ENCODE measurements around the gene EHD4.
A peak's percentile ranks its signal among the peaks of the same experiment; 100 is the strongest.

EHD4 gene

GRCh38 chr15:41994772-41995475 is 22.6 kb upstream of the EHD4 start:
- DNase-seq (ENCODE audit: low read depth in 2 of 2) = no peak

DNA sequence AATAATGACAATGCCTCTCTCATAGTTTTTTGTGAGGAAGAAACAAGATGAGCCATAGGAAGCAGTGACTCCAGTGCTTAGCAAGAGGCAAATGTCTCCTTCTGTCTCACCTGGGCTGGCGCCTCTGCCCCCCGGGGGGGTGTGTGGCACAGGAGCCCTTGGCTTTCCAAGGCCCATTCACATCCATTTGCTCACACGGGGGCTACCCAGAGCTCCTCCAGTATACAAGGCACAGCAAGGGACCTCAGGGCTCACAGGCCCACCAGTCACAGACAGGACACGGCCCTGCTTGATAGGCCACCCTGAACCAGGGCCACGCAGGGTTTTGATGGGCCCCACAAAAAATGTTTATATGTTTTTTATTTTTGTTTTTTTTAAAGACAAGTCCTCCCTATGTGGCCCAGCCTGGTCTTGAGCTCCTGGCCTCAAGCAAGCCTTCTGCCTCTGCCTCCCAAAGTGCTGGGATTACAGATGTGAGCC is 21.9 kb upstream of the EHD4 start:
- DNase-seq (ENCODE audit: low read depth in 2 of 2) = no peak

DNA sequence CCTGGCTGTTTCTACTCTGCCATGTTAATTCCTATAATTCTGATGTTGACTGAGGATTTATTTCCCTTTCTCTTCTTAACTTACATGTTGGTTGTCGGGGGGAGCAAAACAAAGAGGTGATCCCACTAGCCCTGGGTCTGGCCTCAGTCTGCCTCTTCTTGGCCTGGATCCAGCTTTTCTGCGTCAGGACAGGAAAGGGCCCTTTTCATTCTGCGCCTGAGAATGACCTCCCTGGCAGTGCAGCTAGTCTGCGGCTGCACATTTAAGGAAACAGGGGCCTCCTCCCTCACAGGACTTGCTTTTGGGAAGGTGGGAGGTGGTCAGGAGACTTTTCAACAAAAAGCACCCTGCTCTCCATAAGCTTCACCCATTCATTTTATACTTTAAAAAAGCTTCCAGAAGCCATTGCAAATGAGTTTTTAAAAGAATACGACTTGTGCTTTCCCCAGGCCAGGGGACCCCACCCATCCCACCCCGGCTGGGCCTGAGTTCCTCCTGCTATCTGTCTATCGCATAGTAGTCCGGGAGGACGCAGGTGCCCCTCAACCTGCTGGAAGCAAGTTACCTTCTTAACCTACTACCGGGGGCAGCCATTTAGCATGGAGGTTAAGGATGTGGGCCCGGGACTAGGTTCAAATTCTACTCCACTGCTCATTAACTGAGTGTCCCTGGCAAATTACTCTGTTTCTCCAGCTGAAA is 21.3 kb upstream of the EHD4 start:
- DNase-seq (ENCODE audit: low read depth in 2 of 2) = no peak

DNA sequence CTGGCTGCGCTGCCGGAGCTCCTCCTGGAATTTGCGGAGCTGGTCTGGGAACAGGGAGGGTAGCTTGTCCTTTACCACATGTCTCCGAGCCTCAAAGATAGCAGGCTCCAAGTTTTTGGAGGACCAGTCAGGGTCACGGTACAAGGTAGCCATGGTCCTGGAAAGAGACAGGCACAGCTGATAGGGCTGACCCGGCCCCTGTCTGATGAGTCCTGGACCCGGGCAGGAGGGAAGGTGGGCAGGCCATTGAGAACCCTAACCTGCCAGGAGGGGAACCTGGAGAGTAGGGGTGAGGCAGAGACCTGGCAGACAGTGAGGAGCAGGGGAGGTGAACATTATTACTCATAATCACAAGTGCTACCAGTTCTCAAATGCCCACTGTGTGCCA is 20.4 kb upstream of the EHD4 start:
- no peak for DNase-seq (ENCODE audit: low read depth in 2 of 2)

GRCh38 chr15:41992151-41992802 is 19.9 kb upstream of the EHD4 start:
- DNase-seq (ENCODE audit: low read depth in 2 of 2) = no peak

GRCh38 chr15:41990691-41991090 is 18.3 kb upstream of the EHD4 start:
- DNase-seq (ENCODE audit: low read depth in 2 of 2) = no peak

DNA sequence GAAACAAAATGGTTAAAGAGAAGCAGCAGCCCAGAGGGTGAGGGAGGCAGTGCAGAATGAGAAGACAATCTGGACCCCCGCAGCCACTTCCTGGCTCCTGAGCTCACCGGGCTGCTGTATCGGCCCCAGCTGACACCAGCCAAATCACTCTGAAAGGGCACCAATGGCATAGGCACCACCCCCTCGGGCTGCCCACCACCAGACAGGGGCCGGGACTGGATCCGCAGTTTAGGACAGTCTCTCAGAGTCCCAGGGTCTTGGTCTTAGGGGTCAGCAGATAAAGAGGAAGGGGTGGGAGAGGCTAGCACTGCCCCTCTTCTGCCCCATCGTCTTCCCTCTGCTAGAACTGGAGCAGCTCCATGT is 17.9 kb upstream of the EHD4 start:
- DNase-seq (ENCODE audit: low read depth in 2 of 2) = no peak

GRCh38 chr15:41989573-41990242 is 17.4 kb upstream of the EHD4 start:
- peak; percentile 77 to 87 for DNase-seq (ENCODE audit: low read depth in 2 of 2)

DNA sequence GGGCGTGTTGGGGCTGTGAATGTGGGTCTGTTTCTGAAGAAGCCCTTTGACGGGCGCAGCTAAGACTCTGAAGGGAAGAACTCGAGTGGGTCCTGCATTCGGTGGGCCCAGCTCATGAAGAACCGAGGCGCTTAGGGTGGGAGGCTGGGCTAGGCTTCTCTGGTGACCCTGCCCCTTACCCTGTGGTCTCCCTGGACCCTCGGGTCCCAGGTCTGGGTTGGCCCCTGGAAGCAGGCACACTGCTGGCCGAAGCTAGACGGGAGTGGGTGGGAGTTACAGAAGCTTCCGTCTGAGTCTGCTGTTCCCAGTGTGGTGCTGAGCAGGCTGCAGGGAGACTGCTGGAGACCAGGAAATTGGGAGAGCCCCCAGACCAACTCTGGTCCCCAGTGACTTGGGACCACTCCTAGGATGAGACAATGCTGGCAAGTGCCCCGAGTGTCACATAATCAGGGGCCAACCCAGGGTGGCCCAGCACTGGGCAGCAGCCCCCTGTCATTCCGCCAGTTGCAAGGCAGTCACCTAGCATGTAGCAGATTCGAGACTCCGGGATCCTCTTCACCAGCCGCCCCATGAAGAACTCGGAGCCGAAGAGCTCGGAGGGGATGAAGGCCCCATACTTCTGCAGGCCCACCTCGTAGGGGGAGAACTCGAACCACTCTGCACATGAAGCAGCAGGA is 16.7 kb upstream of the EHD4 start:
- DNase-seq (ENCODE audit: low read depth in 2 of 2) = no peak

DNA sequence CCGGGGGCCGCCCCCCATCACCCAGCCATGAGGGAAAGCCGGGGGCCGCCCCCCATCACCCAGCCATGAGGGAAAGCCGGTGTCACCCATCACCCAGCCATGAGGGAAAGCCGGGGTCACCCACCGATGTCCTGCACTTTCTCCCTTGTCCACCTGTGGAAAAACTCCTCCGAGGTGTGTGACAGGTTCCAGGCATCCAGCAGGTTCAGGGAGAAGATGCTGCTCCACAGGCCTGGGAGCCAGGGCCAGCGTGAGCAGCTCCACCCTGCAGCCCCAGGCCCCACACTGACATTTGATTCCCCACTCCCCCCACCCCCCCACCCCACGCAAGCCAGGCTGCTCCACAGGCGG is 15.5 kb upstream of the EHD4 start:
- no peak for DNase-seq (ENCODE audit: low read depth in 2 of 2)

DNA sequence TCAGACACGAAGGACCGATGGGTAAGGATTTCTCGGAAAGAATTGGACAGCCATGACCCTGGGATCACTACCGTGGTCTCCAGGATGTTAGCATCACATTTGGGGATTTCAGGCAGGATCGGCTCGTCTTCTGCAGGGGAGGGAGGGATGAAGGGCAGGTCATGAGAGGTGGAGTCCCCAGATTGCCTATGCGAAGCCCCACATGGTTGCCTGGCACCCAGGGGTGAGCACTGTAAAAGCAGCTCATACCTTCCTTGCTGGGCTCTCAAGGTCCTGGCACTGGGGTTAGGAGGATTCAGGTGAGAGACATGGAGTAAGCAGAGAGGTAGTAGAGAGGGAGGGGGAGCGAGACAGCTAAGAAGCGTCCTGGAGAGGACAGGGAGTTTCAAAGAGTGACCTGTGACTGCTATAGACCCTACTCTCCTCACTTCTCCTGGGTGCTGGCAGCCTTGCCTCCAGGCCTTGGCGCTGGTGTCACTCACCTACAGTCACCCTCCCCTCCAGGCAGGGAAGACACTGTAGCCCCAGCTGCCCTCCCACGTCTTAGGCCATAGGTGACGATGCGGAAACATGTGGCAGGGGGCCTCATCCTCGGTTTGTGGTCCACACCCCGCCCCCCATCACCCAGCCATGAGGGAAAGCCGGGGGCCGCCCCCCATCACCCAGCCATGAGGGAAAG is 15.0 kb upstream of the EHD4 start:
- DNase-seq (ENCODE audit: low read depth in 2 of 2) = no peak

DNA sequence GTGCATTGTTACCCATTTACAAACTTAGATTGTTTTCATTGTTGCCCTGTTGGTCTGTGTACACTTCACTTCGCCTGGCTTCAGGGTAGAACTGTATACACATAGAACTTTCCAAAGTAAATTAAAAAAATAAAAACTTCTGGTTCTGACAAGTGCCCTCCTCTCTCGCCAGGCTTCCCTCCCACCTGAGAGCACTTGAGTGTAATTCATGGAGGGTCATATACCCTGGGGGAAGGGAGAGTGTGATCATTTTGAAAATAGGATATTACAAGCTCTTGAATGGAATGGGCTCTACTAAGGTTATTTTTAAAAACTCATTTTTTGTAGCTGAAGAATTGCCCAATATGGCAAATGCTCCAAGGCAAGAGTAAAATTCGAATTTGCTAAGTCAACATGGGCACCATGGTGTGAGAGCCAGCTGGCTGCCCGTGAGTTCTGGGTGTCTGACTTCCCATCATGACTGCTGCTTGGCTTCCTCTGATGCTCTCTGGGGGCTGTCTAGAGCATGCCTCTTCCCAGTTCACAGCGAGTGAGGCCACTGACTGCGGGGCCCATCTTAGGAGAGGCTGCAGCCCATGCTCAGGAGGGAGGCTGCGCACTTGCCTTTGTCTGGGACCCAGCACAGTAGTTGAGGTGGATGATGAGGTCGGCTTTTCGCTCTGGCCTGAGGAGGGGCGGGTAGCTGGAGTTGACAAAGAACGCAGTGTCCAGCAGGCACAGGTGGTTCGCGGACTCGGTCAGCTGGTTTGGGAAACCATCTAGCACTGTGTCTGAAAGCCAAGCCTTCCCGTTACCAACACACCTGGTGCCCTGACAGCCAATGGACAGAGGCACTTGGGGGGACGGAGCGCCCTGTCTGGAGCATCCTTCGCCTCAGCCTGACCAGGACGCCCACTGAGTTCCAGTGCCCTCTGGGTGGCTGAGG is 13.1 kb upstream of the EHD4 start:
- no peak for DNase-seq (ENCODE audit: low read depth in 2 of 2)

GRCh38 chr15:41984622-41985021 is 12.3 kb upstream of the EHD4 start:
- DNase-seq (ENCODE audit: low read depth in 2 of 2) = no peak

- DNase-seq (ENCODE audit: low read depth in 2 of 2) = no peak
Observed at GRCh38 chr15:41983621-41984571, 11.5 kb upstream of the EHD4 start.

- no peak for DNase-seq (ENCODE audit: low read depth in 2 of 2)
Observed at GRCh38 chr15:41983221-41983620, 10.9 kb upstream of the EHD4 start.

DNA sequence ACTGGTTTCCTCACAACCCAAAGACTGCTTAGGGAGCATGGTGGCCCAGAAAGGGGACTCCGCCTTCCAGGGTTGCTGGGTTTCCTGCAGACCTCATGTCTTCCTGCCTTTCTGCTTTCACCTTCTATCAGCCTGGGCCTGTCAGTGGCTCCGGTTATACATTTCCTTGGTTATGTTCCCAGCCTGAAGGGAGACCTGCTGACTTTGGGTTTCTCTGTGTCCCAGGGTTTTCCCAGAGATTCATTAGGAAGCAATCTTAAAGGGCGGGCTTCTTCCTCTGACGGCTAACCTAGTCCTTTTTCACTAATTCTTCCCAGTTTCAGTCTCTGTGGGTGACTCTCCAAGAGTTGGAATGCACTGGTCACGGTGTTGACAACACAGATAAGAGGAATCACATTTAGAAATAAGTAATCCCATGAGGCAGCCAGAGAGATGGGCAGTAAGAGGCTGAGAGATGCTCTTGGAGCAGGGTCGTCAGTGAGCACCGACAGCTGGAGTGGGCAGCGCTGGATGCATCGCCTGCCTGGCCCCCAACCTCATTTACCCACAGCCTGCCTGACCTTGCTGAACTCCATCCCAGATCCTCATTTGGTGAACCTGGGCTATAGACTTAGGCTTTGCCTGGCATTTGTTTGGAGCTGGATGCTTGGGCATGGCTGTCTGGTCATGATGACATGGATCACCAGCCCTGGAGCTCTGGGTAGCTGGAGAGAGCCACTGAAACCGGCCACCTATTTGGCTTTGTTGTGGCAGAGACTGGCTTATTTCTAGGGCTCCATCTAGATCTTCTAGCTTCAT is 10.0 kb upstream of the EHD4 start:
- no peak for DNase-seq (ENCODE audit: low read depth in 2 of 2)

DNA sequence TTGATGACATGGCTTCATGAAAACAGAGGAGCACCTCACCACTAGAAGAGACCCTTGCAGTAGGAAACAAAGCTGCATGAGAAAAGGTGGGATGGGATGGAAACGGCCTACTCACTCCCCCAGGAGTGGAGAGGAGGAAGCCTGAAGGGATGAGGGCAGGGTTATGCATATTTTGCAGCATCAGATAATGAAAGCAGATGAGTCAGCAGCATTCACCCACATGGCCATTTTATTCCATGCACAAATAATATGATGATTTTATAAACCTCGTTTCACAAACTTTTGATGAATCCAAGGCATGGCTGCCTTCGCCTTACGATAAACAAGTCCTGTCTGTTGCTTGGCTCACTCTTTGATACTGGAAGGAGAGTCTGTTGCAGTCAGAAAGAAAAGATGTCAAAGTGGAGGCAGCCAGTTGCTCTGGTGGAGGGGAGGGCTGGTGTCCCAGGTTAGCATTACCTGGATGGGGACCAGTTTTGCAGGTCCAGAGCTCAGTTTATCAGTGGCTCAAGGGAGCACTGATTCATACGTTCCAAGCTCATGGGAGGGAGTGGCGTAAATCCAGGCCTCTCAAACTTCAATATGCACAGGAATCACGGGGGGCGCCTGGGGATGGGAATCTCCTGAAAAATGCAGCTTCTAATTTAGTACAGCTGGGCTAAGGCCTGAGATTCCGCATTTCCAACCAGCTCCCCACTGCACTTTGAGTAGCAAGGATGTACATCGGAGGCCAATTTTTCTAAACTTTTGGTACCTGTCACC is 9.2 kb upstream of the EHD4 start:
- DNase-seq (ENCODE audit: low read depth in 2 of 2) = no peak

All from stimulated activated CD8-positive, alpha-beta memory T cell treated with anti-CD3 and anti-CD28 coated beads, Interleukin-2, amount 100 ng/mL, for 48 hours (primary cell).